GM19238 (cell line): ENCODE results near the gene RP2.

ENCODE experiments used
- DNase-seq: peaks from one replicate; pipeline ENCODE4 v3.0.0; 2011; ENCODE audit warnings: low spot score; ENCODE audit not compliant: insufficient read length

RP2 gene

GRCh38 chrX:46917622-46918021 lies 80.8 kb downstream of the RP2 start:
- DNase-seq: no peak

GRCh38 chrX:46918434-46918833 lies 81.6 kb downstream of the RP2 start:
- no peak for DNase-seq

GRCh38 chrX:46920235-46920634 lies 83.4 kb downstream of the RP2 start:
- DNase-seq: no peak

- DNase-seq: no peak
These were observed 85.8 kb downstream of the RP2 start for GRCh38 chrX:46922611-46923010.

- no peak for DNase-seq
These were observed 90.9 kb downstream of the RP2 start for GRCh38 chrX:46927718-46928117.

GRCh38 chrX:46929439-46930261 lies 92.8 kb downstream of the RP2 start:
- DNase-seq: no peak
